ENCODE results near the gene DYNC2H1. TPM values are rescaled to one million over a fixed set of nuclear protein-coding genes. Genes with fewer than 3 reads are reported as not detected.
"Not testable (repeated sequence)": the region's sequence is repeated elsewhere in the genome, so short reads cannot be mapped to it uniquely, and the experiment has no call there.

DYNC2H1 gene
- total RNA-seq, 2 experiments from 2014 or later: 1.3 to 2.0 TPM

DNA sequence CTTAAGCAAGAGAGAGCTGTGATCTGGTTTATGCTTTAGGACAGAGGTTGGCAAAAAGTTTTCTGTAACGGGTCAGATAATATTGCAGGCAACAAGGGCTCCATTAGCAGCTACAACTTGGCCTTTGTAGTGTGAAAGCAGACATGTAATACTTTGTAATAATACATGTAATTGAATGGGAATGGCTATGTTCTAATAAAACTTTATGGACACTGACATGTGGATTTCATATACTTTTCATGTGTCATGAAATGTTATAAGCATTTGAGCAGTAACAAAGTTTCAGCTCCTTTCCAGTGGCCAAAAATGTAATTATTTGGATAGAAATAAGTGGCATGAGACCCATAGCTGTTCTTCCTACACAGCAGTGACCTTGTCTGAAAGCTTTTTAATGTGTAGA, 3.1 kb downstream of the DYNC2H1 start:
- Mint-ChIP-seq H3K27me3 (no peaks in the 10 kb centered on the region), H3K36me3 (ENCODE audit: low read depth) (no peaks in the 10 kb centered on the region), H3K4me3 (no peak overlapping the region), H3K9me3 (no peaks in the 10 kb centered on the region), H3K27ac (no peak overlapping the region), H3K4me1 (ENCODE audit: low read depth) (peaks cover 5% of the 10 kb centered on the region)
- POLR2A ChIA-PET: no interaction called here
- CTCF ChIA-PET: interaction anchor here (0.9 to 1.3 kb wide), 2 partner anchors 12 to 19 kb away, joined by 3 read pairs; no protein-coding TSS in a partner anchor
- no peak for TF ChIP-seq CTCF (IDR thresholded peaks at IDR 0.05)
- no peak for ATAC-seq
- intact Hi-C loops (cut with micrococcal nuclease): no loop called here
- DNase-seq: no peak

DNA sequence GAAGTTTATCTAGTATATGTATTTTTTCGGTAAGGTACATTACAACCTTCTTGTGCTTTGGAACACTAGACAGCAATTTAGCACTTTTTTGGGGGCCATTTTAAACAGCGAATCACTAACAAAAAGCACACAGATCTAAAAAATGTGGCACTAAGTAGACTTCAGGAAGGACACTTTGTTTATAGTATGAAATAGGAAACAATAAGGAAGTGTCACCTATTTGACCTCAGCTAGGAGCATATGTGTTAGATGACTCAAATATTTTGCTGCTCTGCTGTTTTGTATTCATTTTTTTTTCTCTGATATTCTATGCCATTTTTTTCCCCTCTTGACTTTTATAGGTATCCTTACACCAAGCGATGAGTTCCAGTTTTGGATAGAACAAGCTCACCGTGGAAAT, 5.6 kb downstream of the DYNC2H1 start:
- DNase-seq (no peak), ATAC-seq (no peak)
- ChIA-PET POLR2A (no interaction called here), CTCF (no interaction called here)
- intact Hi-C loops (cut with micrococcal nuclease): no loop called here
- H3K4me3 Mint-ChIP-seq: no peak overlapping the region
- H3K36me3 Mint-ChIP-seq (ENCODE audit: low read depth): no peaks in the 10 kb centered on the region
- H3K4me1 Mint-ChIP-seq (ENCODE audit: low read depth): no peaks in the 10 kb centered on the region
- H3K9me3 Mint-ChIP-seq: no peaks in the 10 kb centered on the region
- no peak overlapping the region for H3K27ac Mint-ChIP-seq
- no peak for TF ChIP-seq CTCF (IDR thresholded peaks at IDR 0.05)
- no peaks in the 10 kb centered on the region for H3K27me3 Mint-ChIP-seq

DNA sequence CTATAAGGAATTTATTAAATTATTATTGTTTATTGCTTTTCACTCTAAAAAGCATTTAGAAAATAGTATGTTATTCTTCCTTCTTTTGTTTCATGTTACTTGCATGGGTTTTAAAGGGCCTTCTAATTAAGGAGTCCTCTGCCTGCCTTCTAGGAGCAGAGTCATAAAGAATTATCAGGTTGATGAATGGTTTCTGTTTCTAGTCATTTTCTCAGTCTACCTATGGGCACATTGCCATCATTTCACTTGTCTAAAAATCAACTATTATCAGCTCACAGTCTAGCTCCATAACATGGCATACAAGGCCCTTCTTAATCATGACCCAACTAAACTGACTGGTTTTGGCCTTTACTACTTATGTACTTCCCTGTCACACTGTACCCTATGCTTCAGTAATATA, 16.2 kb downstream of the DYNC2H1 start:
- ChIA-PET CTCF (no interaction called here), POLR2A (no interaction called here)
- Mint-ChIP-seq H3K36me3 (ENCODE audit: low read depth) (no peaks in the 10 kb centered on the region), H3K27me3 (no peaks in the 10 kb centered on the region), H3K4me1 (ENCODE audit: low read depth) (no peaks in the 10 kb centered on the region), H3K4me3 (no peak overlapping the region), H3K9me3 (no peaks in the 10 kb centered on the region), H3K27ac (no peak overlapping the region)
- intact Hi-C loops (cut with micrococcal nuclease): no loop called here
- DNase-seq: no peak
- ATAC-seq: no peak
- no peak for TF ChIP-seq CTCF (IDR thresholded peaks at IDR 0.05)

DNA sequence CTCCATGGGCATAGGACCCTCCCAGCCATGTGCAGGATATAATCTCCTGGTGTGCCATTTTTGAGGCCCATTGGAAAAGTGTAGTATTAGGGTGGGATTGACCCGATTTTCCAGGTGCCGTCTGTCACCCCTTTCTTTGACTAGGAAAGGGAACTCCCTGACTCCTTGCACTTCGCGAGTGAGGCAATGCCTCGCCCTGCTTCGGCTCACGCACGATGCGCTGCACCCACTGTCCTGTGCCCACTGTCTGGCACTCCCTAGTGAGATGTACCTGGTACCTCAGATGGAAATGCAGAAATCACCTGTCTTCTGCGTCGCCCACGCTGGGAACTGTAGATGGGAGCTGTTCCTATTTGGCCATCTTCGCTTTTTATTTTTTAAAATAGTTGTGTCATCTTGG, 32.8 kb downstream of the DYNC2H1 start:
- H3K4me3 Mint-ChIP-seq; H3K27ac Mint-ChIP-seq; CTCF ChIA-PET; H3K27me3 Mint-ChIP-seq; intact Hi-C loops (cut with micrococcal nuclease); H3K4me1 Mint-ChIP-seq (ENCODE audit: low read depth); H3K9me3 Mint-ChIP-seq; H3K36me3 Mint-ChIP-seq (ENCODE audit: low read depth); DNase-seq; ATAC-seq; POLR2A ChIA-PET: not testable (repeated sequence)

- Mint-ChIP-seq H3K27ac (no peak overlapping the region), H3K4me3 (no peak overlapping the region), H3K4me1 (ENCODE audit: low read depth) (no peaks in the 10 kb centered on the region), H3K36me3 (ENCODE audit: low read depth) (no peaks in the 10 kb centered on the region), H3K9me3 (no peaks in the 10 kb centered on the region), H3K27me3 (no peaks in the 10 kb centered on the region)
- no peak for DNase-seq
- no peak for ATAC-seq
- ChIA-PET POLR2A (no interaction called here), CTCF (interaction anchor here (1.5 kb wide), 1 partner anchor 39 kb away, joined by 3 read pairs; the partner anchor contains the start of gene DYNC2H1)
- intact Hi-C loops (cut with micrococcal nuclease): no loop called here
- no peak for TF ChIP-seq CTCF (IDR thresholded peaks at IDR 0.05)
Measured at GRCh38 chr11:103147627-103148026, 38.4 kb downstream of the DYNC2H1 start.

- TF ChIP-seq CTCF (IDR thresholded peaks at IDR 0.05): no peak
- no peak overlapping the region for H3K27ac Mint-ChIP-seq
- DNase-seq (no peak), ATAC-seq (no peak)
- intact Hi-C loops (cut with micrococcal nuclease): no loop called here
- H3K27me3 Mint-ChIP-seq: no peaks in the 10 kb centered on the region
- ChIA-PET POLR2A (interaction anchor here (0.7 kb wide), 1 partner anchor 163 kb away, joined by 3 read pairs; no protein-coding TSS in a partner anchor), CTCF (interaction anchor here (0.8 kb wide), 1 partner anchor 17 kb away, joined by 3 read pairs; no protein-coding TSS in a partner anchor)
- H3K36me3 Mint-ChIP-seq (ENCODE audit: low read depth): no peaks in the 10 kb centered on the region
- H3K4me3 Mint-ChIP-seq: no peak overlapping the region
- no peaks in the 10 kb centered on the region for H3K9me3 Mint-ChIP-seq
- no peaks in the 10 kb centered on the region for H3K4me1 Mint-ChIP-seq (ENCODE audit: low read depth)
Measured at GRCh38 chr11:103157542-103157941, 48.3 kb downstream of the DYNC2H1 start.

All from activated CD8-positive, alpha-beta T cell treated with anti-CD3 and anti-CD28 coated beads for 36 hours (primary cell).